Keratinocyte (primary cell): ENCODE results near the gene ENDOD1.

Source experiments
- CTCF ChIP-seq, 3 experiments: IDR thresholded peaks in 1 of 3; conservative IDR thresholded peaks in 1 of 3; optimal IDR thresholded peaks in 1 of 3; 2 replicates in 2 of 3; 3 replicates in 1 of 3; pipeline versions ENCODE3 to v1.5.1; 2011; ENCODE audit warnings: low read length in 3 of 3, mild to moderate bottlenecking in 3 of 3, moderate library complexity in 2 of 3, control low read depth in 1 of 3, inconsistent platforms in 1 of 3; ENCODE audit not compliant: insufficient read depth in 2 of 3; ENCODE audit errors: extremely low read depth in 1 of 3
- EZH2 ChIP-seq: IDR thresholded peaks from one replicate; pipeline ENCODE4 v1.6.1; 2012; ENCODE audit warnings: inconsistent platforms, mild to moderate bottlenecking, low read length, moderate library complexity

- TF ChIP-seq CTCF (optimal IDR thresholded peaks at IDR 0.05 in 1 of 3, IDR thresholded peaks at IDR 0.05 in 1 of 3, conservative IDR thresholded peaks at IDR 0.05 in 1 of 3; ENCODE audit: extremely low read depth in 1 of 3, insufficient read depth in 2 of 3, low read length in 3 of 3) (no peak), EZH2 (no peak)
Observed at GRCh38 chr11:95091663-95092180, 2.1 kb downstream of the ENDOD1 start.
